Astrocyte of the spinal cord (primary cell): ENCODE measurements around the gene DBNDD1.
A peak's percentile ranks its signal among the peaks of the same experiment; 100 is the strongest.

ENCODE experiments used
- DNase-seq: peaks from one replicate; pipeline ENCODE4 v3.0.0; 2011; ENCODE audit warnings: low read depth, low spot score
- H3K4me3 ChIP-seq: 2 replicates; pipeline ENCODE4 v1.5.1; 2011; ENCODE audit warnings: low read depth, mild to moderate bottlenecking, low read length, moderate library complexity
- in situ Hi-C: cut with HindIII; loops from 2 replicates; pipeline ENCODE4 v1.10.0; 2017; ENCODE audit warnings: low sequenced_read_pairs
- TF ChIP-seq, protein P1 (sequence below): IDR thresholded peaks from 2 replicates; pipeline ENCODE4 v1.5.1; 2012; ENCODE audit warnings: low read depth, mild to moderate bottlenecking, low read length, inconsistent platforms

DBNDD1 gene

DNA sequence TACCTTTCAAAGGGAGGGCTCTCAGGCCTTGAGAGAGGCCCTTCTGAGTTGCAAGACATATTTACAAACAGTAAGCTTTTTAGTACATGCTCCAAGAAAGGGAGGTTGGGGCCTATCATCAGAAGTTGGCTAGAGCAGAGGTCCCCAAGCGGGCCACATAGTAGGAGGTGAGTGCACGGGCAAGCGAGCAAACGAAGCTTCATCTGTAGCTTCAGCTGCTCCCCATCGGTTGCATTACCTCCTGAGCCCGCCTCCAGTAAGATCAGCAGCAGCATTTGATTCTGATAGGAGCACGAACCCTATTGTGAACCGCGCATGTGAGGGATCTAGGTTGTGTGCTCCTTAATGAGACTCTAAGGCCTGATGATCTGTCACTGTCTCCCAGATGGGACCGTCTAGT is 31.7 kb upstream of the DBNDD1 start:
- in situ Hi-C loops: no loop called here
- TF ChIP-seq, protein P1, sequence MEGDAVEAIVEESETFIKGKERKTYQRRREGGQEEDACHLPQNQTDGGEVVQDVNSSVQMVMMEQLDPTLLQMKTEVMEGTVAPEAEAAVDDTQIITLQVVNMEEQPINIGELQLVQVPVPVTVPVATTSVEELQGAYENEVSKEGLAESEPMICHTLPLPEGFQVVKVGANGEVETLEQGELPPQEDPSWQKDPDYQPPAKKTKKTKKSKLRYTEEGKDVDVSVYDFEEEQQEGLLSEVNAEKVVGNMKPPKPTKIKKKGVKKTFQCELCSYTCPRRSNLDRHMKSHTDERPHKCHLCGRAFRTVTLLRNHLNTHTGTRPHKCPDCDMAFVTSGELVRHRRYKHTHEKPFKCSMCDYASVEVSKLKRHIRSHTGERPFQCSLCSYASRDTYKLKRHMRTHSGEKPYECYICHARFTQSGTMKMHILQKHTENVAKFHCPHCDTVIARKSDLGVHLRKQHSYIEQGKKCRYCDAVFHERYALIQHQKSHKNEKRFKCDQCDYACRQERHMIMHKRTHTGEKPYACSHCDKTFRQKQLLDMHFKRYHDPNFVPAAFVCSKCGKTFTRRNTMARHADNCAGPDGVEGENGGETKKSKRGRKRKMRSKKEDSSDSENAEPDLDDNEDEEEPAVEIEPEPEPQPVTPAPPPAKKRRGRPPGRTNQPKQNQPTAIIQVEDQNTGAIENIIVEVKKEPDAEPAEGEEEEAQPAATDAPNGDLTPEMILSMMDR: no peak
- no peak for DNase-seq
- no peak overlapping the region for H3K4me3 ChIP-seq

DNA sequence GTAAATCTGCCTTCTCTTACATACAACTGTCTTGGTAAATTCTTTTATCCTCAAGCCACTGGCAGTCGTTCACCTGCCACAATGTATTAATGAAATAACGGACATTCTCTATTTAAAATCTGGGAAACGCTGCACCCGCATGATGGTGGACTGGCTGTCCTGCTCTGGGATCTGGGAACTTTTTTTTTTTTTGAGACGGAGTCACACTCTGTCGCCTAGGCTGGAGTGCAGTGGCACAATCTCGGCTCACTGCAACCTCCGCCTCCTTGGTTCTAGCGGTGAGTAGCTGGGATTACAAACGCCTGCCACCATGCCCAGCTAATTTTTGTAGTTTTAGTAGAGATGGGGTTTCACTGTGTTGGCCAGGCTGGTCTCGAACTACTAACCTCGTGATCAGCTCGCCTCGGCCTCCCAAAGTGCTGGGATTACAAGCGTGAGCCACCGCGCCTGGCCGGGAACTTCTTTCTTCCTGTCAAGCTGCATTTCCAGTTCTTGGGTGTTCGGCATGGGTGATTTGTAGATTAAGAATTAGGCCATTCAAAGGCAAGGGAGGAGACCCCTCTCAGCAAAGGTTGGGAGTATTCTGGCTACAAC is 29.6 kb upstream of the DBNDD1 start:
- DNase-seq: no peak
- TF ChIP-seq, protein P1: no peak
- H3K4me3 ChIP-seq: no peak overlapping the region
- in situ Hi-C loops: no loop called here

DNA sequence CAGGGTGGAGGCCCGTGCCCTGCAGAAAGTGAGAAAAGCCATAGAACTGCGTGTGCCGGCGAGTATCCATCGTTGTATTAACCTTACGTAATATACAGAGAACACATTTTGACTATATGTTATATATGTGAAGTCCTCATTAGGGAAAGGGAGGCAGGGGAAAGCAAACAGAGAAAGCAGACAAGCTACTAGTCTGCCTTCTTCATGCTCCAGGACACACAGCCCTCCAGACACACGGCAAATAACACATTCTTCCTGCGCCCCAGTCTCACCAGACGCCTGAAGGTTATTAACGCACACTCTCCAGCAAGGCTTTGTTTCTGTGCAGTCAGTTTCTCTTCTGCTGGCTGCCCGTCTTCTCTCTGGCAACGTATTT is 29.1 kb upstream of the DBNDD1 start:
- in situ Hi-C loops: no loop called here
- H3K4me3 ChIP-seq: no peak overlapping the region
- no peak for DNase-seq
- TF ChIP-seq, protein P1: no peak

DNA sequence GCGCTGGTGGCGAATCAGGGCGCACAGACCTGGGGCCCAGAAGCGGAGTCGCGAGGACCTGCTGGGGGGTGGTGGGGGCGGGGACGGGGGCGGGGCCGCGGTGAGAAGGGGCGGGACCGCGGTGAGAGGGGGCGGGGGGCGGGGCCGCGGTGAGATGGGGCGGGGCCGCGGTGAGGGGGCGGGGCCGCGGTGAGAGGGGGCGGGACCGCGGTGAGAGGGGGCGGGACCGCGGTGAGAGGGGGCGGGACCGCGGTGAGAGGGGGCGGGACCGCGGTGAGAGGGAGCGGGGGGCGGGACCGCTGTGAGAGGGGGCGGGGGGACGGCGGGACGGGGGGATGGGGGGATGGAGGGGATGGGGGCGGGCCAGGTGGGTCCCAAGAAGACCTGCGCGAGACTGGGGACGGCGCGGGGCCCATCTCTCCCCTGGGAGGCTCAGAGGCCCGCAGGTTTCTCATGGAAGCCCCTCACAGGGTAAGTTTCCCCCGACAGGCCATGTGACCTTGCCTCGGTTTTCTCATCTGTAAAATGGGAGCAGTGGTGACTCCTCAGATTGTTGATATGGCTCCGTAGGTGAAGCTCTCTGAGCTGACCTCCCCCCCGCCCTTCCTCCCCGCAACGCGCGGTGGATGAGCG is 28.6 kb upstream of the DBNDD1 start:
- H3K4me3 ChIP-seq: no peak overlapping the region

DNA sequence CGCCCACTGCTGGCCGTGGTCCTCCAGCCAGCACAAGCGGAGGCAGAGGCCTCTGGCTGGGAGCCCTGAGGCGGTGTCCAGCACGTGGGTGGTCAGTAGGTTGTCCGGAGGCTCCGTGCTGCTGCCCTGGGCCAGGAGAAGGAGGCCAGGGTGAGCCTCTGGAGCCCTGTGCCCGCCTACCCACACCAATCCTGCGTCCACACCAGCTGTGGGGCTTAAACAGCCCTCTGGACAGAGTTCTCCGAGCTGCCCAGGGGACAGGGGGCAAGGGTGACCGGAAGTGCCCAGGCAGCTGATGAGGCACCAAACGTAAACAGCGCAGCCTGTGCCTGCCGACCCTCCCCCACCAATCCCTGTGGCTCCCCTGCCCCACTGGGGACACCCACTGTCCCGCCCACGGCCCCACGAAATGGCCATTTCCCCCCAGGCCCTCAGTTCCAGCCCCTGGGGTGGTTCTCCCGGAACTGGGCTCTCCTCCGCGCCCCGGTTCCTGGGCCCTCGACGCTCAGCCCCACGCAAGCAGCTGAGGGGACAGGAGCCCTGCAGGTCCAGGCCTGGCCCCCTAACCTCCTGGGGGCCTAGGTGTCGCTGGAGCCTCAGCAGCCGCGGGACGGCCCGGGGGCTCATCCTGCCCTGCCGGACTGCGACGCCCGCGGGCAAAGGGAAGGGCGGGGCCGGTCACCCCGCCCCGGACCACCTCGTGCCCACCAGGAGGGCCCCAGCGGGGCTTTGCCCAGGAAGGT is 27.9 kb upstream of the DBNDD1 start:
- TF ChIP-seq, protein P1: no peak
- DNase-seq: peak; percentile 41
- in situ Hi-C loops: no loop called here
- H3K4me3 ChIP-seq: peak overlapping the region; percentile 21

More for the DNA sequence above, 28.6 kb upstream of the DBNDD1 start:
- TF ChIP-seq, protein P1: no peak
- in situ Hi-C loops: no loop called here
- no peak for DNase-seq

DNA sequence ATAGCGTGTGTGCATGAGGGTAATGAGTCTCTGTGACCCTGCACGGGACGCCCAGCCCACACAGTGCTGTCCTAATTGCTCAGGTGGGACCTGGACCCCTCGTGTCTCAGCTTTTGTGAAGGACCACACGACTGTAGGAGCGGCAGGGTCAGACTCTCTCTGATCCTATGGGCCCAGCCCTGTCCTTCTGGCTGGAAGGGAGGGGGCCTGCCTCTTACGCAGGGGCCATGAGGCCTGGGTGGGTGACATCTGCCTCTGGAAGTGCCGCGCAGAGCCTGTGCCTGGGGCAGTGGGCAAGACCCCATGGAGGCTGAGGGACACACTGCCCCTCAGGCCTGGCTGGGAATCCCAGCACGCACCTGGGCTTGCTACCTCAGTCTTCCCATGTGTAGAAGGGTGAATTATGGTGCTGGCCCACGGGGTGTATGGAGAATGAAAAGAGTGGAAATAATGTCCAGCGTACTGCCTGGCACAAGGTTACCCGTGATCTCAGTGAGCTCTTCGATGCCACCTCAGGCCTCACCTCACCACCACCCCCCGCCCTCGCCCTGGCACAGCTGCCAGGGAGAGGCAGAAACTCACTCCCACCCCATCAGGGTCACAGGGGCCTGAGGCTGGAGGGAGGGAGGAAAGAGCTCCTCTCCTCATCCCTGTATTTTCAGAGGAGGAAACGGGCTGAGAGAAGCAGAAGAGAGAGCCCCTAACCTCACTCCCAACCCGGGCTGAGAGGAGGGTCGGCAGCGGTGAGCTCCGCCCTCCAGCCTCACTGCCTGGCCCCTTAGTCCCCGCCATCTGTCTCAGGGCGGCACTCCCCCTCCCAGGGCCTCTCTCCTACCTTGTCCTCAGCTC is 27.1 kb upstream of the DBNDD1 start:
- peak overlapping the region; percentile 21 for H3K4me3 ChIP-seq
- TF ChIP-seq, protein P1: no peak
- in situ Hi-C loops: no loop called here
- no peak for DNase-seq
